Hematopoietic multipotent progenitor cell treated with erythropoietin and hydrocortisone succinate and interleukin-3 and kit ligand, for 17 days (in vitro differentiated cells): ENCODE data around the gene OSBPL9.

Source experiments
- DNase-seq: peaks from one replicate; pipeline ENCODE4 v3.0.0-alpha.2; 2015; ENCODE audit warnings: low spot score

The OSBPL9 gene, protein sequence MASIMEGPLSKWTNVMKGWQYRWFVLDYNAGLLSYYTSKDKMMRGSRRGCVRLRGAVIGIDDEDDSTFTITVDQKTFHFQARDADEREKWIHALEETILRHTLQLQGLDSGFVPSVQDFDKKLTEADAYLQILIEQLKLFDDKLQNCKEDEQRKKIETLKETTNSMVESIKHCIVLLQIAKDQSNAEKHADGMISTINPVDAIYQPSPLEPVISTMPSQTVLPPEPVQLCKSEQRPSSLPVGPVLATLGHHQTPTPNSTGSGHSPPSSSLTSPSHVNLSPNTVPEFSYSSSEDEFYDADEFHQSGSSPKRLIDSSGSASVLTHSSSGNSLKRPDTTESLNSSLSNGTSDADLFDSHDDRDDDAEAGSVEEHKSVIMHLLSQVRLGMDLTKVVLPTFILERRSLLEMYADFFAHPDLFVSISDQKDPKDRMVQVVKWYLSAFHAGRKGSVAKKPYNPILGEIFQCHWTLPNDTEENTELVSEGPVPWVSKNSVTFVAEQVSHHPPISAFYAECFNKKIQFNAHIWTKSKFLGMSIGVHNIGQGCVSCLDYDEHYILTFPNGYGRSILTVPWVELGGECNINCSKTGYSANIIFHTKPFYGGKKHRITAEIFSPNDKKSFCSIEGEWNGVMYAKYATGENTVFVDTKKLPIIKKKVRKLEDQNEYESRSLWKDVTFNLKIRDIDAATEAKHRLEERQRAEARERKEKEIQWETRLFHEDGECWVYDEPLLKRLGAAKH

DNA sequence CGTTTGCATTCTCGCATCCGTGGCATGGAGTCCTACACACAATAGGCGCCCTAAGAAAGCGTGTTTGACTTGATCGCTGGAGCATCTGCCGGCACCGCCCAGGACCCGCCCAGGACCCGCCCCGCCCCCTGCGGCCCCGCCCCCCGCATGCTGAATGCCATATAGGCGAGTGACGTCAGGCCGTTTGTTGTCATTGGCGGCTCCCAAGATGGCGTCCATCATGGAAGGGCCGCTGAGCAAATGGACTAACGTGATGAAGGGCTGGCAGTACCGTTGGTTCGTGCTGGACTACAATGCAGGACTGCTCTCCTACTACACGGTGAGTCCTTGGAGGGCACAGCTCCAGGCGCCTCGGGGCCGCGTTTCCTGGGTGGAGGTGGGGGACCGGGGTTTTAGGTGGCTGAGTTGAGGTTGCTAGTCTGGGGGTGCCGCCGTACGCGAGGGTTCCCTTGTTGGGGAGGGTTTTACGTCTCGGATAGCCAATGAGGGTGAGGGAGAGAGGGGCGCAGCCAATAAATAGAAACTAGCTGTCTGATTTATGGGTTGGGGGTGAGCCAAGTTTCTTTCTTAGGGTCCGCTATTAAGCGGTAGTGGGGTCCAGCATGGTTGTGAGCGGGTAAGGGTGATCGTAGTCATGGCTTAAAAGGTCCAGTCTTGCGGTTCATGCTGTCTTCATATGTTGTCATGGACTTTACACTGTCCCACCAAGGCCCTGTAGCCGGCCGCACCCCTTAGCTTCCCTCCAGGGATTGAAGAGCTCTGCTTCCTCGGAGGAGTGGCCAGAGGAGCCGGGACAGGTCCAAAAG lies at the start of gene OSBPL9:
OSBPL9 (plus strand) TSS at position 190 of the 806 bp plus-strand sequence; CDS start at position 209, 19 bp downstream.
- peak; percentile 90 for DNase-seq

DNA sequence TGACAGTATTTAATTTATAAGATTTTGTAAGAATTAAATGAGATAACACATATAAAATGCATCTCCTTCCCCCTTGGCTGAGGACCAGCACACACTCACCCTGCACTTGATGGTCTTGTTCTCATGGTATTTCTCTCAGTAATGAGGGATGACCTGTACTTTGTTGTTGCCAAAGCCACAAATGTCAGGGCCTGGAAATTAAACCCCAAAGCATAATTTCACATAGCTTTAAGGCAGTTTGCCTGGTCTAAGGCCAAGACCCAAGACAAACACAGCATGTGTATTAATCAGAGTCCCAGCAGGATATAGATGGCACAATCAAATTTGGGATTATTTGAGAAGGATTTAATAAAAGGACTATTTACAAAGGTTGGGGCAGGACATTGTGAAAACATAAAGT lies 49.2 kb upstream of the OSBPL9 start:
- no peak for DNase-seq

GRCh38 chr1:51568231-51568935 lies 48.5 kb upstream of the OSBPL9 start:
- no peak for DNase-seq

- peak; percentile 18 for DNase-seq
Observed at GRCh38 chr1:51569284-51570062, 47.4 kb upstream of the OSBPL9 start.

- DNase-seq = no peak
Observed at GRCh38 chr1:51570063-51570710, 46.7 kb upstream of the OSBPL9 start.

DNA sequence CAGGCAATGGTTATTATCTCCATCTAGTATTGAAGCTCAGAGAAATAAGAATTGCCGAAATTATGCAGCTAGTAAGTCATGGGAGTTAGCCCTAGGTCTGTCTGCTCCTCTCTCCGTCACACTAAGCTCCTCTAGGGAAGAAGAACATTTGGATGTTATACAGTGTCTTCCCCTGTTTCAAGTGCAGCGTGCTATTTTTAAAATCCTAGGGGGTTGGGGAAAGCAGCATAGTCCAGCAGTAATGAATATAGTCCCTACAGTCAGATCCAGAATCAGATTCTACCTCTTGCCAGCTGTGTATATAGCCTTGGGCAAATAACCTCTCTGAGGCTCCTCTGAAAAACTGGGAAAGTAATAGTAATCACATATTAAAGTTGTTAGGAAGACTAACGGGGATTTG lies 44.5 kb upstream of the OSBPL9 start:
- no peak for DNase-seq

DNA sequence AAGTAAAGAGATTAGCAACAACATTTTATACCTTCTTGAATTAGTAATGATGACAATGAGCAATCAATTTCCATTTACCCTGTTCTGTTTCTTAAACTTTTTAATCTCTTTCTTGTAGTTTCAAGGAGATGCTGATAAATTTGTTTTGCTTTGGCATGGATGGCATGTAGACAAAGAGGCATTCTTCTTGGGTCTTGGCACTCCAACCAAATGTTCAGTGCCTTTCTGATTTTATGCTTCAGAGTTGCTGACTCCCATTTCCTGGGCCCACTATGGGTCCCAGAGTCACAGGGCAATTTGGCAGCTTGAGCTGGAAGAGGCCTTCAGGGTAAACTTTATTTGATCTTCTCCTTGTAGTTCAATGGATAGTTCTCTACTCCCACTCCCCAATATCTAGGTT lies 42.1 kb upstream of the OSBPL9 start:
- no peak for DNase-seq

GRCh38 chr1:51575406-51576084 lies 41.3 kb upstream of the OSBPL9 start:
- no peak for DNase-seq

- no peak for DNase-seq
Observed at GRCh38 chr1:51576085-51576444, 40.8 kb upstream of the OSBPL9 start.

GRCh38 chr1:51576923-51577322 lies 40.0 kb upstream of the OSBPL9 start:
- no peak for DNase-seq

GRCh38 chr1:51578383-51579109 lies 38.3 kb upstream of the OSBPL9 start:
- no peak for DNase-seq

- DNase-seq = no peak
Observed at GRCh38 chr1:51581238-51581637, 35.7 kb upstream of the OSBPL9 start.

DNA sequence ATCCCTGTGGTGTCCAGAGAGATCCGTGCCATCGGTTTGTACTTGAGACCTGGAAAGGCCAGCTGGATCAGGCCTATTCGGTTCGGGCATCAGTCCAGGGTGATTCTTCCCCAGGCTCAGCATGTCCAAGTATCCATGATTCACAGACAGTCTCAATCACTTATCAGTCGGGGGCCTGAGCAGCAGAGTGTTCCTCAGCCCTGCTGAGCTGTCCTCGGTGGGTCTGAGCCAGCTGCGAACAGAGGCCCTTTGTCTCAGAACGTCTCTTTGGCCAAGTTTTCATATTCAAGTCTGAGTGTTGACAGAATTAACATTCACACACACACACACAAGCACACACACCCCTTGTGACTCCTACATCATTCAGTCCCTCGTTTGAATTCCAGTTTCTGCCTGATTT lies 33.4 kb upstream of the OSBPL9 start:
- no peak for DNase-seq

GRCh38 chr1:51584021-51584420 lies 32.9 kb upstream of the OSBPL9 start:
- DNase-seq = no peak

GRCh38 chr1:51592711-51593110 lies 24.2 kb upstream of the OSBPL9 start:
- DNase-seq = no peak

GRCh38 chr1:51594716-51595115 lies 22.2 kb upstream of the OSBPL9 start:
- no peak for DNase-seq

DNA sequence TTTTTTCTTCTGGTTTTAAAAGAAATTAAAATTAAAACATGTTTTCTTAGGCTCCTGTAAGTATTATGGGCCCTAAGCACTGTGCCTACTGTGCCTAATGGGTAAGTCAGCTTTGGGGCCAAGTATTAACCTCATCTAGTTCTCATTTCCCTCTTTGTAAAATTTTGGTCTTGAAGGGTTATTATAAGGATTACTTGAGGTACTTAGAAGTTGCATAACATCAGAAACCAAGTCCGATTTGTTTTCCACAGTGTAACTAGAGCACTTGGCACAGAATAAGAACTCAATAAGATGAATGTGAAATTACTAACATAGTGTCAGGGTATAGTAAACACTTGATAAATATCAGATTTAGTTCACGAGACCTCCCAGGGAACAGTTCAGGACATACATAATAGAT lies 16.4 kb upstream of the OSBPL9 start:
- DNase-seq = no peak

DNA sequence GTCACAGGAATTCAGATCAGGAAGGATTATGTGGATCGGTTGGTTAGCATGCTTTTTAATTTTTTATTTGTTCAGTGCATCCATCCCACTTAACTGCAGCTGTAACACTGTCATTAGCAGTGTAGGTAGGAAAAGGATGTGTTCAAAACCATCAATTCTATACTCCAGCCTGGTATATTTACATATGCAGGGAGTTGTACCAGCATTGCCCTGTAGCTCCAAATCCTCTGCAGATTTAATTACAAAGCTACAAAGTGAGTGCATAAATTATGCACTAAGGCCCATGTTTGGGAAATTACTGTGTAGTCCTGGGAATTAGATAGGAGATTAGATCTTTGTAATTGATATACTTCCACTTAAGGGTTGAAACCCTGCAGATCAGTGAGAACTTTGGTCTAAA lies 15.9 kb upstream of the OSBPL9 start:
- DNase-seq = no peak

DNA sequence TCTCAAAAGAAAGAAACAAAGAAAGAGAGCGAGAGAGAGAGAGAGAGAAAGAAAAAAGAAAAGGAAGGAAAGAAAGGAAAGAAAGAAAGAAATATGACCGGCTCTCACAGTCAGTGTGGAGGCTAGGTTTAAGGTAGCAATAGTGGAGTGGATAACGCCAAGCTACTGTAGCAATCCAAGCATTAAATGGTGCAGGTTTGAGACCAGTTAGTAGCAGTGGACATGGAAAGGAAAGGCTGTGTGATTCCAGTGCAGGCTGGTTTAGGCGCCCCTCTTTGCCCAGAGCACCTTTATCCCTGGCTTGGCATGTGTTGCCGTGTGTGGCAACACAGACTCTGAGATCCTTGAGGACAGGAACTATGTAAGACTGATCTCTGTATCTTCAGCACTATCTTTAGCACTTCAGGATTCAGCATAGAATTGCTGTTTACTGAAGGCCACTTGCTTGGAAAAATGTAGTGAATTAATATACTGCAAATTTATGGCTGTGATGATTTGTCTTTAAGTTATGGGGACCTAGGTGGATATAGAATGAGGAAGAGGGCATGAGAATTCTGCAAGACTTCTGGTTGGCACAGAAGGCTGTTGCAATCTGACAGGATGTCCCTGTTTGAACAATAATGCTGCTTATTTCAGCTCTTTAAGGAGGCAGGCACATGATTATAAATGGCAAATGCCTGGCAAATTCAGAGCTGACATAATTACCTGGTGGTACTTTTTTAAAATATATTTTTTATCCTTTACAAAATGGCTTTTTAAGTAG lies 10.8 kb upstream of the OSBPL9 start:
- DNase-seq = no peak
